NCI-H2107 treated with DMSO at 0.1 percent for 48 hours (cell line): ENCODE measurements around the gene CDC123.
"Not testable (repeated sequence)": the region's sequence is repeated elsewhere in the genome, so short reads cannot be mapped to it uniquely, and the experiment has no call there.

Experiments used
- DNase-seq: peaks from one replicate; lab custom pipeline; 2025; ENCODE audit not compliant: unreplicated experiment; lab: John Stamatoyannopoulos, UW

The CDC123 gene, protein sequence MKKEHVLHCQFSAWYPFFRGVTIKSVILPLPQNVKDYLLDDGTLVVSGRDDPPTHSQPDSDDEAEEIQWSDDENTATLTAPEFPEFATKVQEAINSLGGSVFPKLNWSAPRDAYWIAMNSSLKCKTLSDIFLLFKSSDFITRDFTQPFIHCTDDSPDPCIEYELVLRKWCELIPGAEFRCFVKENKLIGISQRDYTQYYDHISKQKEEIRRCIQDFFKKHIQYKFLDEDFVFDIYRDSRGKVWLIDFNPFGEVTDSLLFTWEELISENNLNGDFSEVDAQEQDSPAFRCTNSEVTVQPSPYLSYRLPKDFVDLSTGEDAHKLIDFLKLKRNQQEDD

GRCh38 chr10:12195603-12196506 lies at the start of gene CDC123, which contains the start of gene NUDT5:
Gene CDC123, plus strand, starts transcription at chr10:12196188. Its CDS starts 58 bp downstream, at chr10:12196246.
Gene NUDT5, minus strand, starts transcription at chr10:12195891. Its CDS starts 9,600 bp downstream, at chr10:12186291.
- DNase-seq, result peak; percentile 84

DNA sequence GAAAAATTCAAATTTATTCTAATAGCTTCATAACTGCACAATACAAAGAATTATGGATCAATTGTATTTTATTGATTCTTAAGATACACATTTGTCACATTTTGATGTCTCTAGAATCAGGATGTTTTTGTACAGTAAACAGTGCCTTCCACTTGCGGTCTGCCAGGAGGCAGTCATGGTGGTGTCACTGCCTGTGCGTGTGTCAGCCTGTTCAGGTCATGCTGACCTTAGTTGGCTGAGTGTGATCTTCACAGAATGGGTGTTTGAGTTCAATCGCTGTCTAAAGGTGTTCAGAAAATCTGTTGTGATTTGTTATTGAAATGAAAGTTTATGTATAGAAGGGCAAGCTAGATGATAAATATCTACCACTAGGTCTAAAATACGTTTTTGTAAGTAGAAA lies 45.8 kb upstream of the CDC123 start:
- DNase-seq, result no peak

DNA sequence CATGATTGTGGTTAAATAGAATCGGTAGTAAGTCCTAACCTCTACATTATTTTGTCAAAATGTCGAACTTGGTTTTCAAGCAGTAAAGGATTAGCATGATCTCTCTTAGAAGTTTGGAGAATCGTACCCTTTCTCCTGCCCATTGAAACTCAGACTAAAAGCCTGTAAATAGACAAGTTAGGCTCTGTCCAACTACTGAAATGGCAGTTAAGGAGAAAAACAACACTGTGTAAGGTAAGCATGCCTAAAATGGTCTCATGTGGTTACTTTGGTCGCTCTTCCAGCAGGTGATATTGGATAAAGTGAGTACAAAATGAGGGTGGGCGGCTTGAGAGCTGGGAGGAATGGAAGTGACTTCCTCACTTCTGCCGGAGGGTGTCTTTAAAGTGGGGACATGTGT lies 41.5 kb upstream of the CDC123 start:
- no peak for DNase-seq

GRCh38 chr10:12156367-12157123 lies 39.4 kb upstream of the CDC123 start:
- no peak for DNase-seq

DNA sequence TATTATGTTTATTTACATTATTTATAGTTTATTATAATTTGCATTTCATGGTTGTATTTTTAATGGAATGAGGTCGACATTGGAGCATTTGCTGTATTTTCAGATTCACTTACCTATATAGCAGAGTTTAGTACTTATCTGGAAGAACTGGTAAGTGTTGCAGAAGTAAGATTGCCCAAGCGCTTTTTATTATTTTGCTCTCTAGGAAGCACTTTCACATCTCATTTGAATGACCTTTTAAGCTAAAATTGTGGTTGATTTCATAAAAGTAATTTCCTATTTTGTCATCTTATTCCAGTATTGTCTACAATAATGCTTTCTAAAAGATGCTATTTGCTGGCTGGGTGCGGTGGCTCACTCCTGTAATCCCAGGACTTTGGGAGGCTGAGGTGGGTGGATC lies 37.9 kb upstream of the CDC123 start:
- no peak for DNase-seq

GRCh38 chr10:12160664-12161063 lies 35.3 kb upstream of the CDC123 start:
- DNase-seq, result no peak

DNA sequence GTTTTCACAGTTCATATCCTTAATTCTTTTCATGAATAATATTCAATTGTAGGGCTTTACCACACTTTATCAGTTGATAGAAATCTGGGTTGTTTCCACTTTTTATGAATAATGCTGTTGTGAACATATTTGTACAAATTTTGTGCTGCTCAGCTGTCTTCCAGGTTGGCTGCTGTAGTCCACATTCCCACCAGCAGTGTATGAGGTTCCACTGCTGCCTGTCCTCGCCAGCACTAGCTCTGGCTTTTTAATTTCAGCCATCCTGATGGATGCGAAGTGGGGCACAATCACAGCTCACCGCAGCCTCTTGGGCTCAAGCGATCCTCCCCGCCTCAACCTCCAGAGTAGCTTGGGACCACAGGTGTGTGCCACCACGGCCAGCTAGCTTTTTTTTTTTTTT lies 33.1 kb upstream of the CDC123 start:
- DNase-seq, result no peak

DNA sequence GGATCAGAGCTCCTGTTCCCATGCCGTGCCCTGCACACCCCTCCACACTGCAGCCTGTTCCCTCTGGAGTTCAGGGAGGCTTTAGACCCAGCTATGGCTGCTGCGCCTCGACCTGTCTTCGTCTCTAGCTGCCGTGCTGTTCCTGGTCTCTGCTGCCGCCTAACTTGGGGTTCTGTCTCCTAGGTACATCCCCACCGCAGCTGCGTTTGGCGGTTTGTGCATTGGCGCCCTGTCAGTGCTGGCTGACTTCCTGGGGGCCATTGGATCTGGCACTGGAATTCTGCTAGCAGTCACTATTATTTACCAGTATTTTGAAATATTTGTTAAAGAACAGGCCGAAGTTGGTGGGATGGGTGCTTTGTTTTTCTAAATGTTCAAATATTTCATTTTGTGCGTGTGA lies 31.9 kb upstream of the CDC123 start:
- no peak for DNase-seq

- DNase-seq, result no peak
Observed at GRCh38 chr10:12165036-12165435, 31.0 kb upstream of the CDC123 start.

GRCh38 chr10:12165999-12166775 lies 29.8 kb upstream of the CDC123 start:
- DNase-seq, result no peak

DNA sequence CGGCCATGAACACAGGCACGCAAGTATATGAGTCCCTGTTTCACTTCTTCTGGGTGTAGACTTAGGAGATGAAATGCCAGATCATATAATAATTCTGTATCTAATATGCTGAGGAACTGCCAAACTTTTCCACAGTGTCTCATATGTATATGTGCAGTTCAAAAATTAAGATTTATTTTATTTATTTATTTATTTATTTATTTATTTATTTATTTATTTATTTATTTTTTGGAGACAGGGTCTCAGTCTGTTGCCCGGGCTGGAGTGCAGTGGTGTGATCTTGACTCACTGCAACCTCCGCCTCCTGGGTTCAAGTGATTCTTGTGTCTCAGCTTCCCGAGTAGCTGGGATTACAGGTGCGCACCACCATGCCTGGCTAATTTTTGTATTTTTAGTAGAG lies 24.5 kb upstream of the CDC123 start:
- not testable (repeated sequence) for DNase-seq

- DNase-seq, result no peak
Observed at GRCh38 chr10:12177642-12178041, 18.3 kb upstream of the CDC123 start.

- DNase-seq, result no peak
Observed at GRCh38 chr10:12179606-12180170, 16.3 kb upstream of the CDC123 start.

DNA sequence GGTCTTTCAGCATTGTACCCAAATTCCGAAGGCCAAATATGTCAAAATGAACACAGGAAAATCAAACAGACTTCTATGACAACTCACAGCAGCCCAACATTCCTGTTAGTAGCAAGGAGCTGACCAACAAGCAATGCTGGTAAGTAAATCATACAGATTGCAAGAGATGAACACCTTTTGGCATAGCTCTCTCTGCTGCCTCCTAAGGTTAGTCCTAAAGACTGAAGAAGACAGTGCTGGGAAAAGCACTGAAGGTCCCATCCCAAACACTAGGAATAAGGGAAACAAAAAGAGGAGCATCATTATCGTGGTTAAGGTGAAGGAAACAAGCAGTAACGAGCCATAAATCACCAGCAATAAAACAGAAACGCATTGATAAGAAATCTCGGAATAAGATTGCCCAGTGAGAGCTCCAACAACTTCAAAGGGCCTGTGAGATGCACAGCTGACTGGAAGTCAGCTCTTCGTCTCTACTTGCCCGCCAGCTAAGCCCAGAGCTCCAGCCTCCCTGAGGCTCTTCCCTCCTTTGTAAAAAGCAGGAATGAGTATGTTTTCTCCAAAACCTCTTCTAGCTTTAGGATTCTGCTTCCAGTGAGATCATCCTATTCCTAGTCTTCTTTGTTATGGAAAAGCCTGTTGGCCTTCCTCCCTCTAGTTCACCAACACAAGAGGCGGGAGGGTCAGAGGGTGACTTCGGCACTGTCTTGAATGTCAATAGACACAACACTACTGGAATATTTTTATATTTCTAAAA lies 15.6 kb upstream of the CDC123 start:
- DNase-seq, result no peak

GRCh38 chr10:12181065-12181775 lies 14.8 kb upstream of the CDC123 start:
- DNase-seq, result no peak

- no peak for DNase-seq
Observed at GRCh38 chr10:12184165-12184564, 11.8 kb upstream of the CDC123 start.

- no peak for DNase-seq
Observed at GRCh38 chr10:12186323-12186722, 9.7 kb upstream of the CDC123 start.

GRCh38 chr10:12187321-12187905 lies 8.6 kb upstream of the CDC123 start:
- DNase-seq, result no peak

DNA sequence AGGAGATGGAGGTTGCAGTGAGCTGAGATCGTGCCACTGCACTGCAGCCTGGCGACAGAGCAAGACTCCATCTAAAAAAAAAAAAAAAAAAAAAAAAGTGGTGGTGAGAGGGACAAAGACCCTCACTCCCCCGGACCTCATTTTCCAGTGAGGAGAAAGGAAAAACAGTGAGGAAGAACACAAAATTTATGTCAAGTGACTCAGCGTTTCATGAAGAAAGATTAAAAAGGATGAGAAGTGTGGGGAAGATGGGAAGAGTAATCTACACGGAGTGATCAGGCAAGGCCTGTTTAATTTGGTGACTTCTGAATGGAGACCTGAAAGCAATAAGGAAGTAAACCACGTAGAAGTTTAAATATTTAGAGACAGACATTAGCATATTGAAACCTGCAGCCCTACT lies 7.3 kb upstream of the CDC123 start:
- no peak for DNase-seq
